Loucy (cell line): ENCODE measurements around the gene ORMDL2.
"Not testable (repeated sequence)": the region's sequence is repeated elsewhere in the genome, so short reads cannot be mapped to it uniquely, and the experiment has no call there.

ENCODE experiments used
- H2AFZ ChIP-seq: fragments of 200-600 bp; sonication (generic); 2 replicates; pipeline ENCODE4 v1.6.0; 2016; ENCODE audit warnings: antibody characterized with exemption, mild to moderate bottlenecking, low read length, moderate library complexity
- H3F3A ChIP-seq: fragments of 200-600 bp; 2 replicates; pipeline ENCODE4 v1.6.0; 2016; ENCODE audit warnings: antibody characterized with exemption, low read depth, mild to moderate bottlenecking
- H3K27me3 ChIP-seq: fragments of 200-600 bp; sonication (generic); 2 replicates; pipeline ENCODE4 v1.6.1; 2014; ENCODE audit warnings: low read length, mild to moderate bottlenecking; ENCODE audit not compliant: insufficient read depth, poor library complexity, severe bottlenecking
- H3K36me3 ChIP-seq: fragments of 200-600 bp; sonication (generic); 2 replicates; pipeline ENCODE4 v1.6.1; 2016; ENCODE audit warnings: low read length; ENCODE audit not compliant: insufficient read depth
- H3K4me1 ChIP-seq: fragments of 200-600 bp; sonication (generic); 2 replicates; pipeline ENCODE4 v1.5.1; 2014; ENCODE audit warnings: low read length, mild to moderate bottlenecking; ENCODE audit not compliant: insufficient read depth, poor library complexity, severe bottlenecking
- H3K4me2 ChIP-seq: fragments of 200-600 bp; sonication (generic); 2 replicates; pipeline ENCODE4 v1.6.0; 2014; ENCODE audit warnings: antibody characterized with exemption, low read length, low read depth, mild to moderate bottlenecking; ENCODE audit not compliant: poor library complexity, severe bottlenecking
- H3K4me3 ChIP-seq: fragments of 200-600 bp; sonication (generic); 2 replicates; pipeline ENCODE4 v1.5.1; 2014; ENCODE audit warnings: low read length, mild to moderate bottlenecking, mixed read lengths; ENCODE audit not compliant: poor library complexity, severe bottlenecking
- H3K79me2 ChIP-seq: fragments of 200-600 bp; sonication (generic); 2 replicates; pipeline ENCODE4 v1.6.1; 2014; ENCODE audit warnings: low read length; ENCODE audit not compliant: insufficient read depth
- H3K9ac ChIP-seq: fragments of 200-600 bp; sonication (generic); 2 replicates; pipeline ENCODE4 v1.6.0; 2014; ENCODE audit warnings: mild to moderate bottlenecking, low read depth, low read length, moderate library complexity; ENCODE audit not compliant: poor library complexity, severe bottlenecking
- H3K9me2 ChIP-seq: fragments of 200-600 bp; sonication (generic); replicated peaks from 2 replicates; pipeline ENCODE4 v1.6.1; 2016; ENCODE audit warnings: low read depth, low read length, mixed read lengths
- H3K9me3 ChIP-seq: fragments of 200-600 bp; sonication (generic); 2 replicates; pipeline ENCODE4 v1.6.1; 2014; ENCODE audit warnings: mild to moderate bottlenecking, antibody characterized with exemption, low read length, low read depth; ENCODE audit not compliant: insufficient read depth
- H4K20me1 ChIP-seq: fragments of 200-600 bp; sonication (generic); 2 replicates; pipeline ENCODE4 v1.6.0; 2014; ENCODE audit warnings: antibody characterized with exemption, low read length, mild to moderate bottlenecking; ENCODE audit not compliant: insufficient read depth, poor library complexity, severe bottlenecking
- EZH2phosphoT487 ChIP-seq: fragments of 200-600 bp; IDR thresholded peaks from 2 replicates; pipeline ENCODE4 v1.6.1; 2018; ENCODE audit warnings: antibody characterized with exemption, mild to moderate bottlenecking, moderate library complexity, borderline replicate concordance
- TF ChIP-seq, protein P1 (sequence below): fragments of 200-600 bp; sonication (generic); conservative IDR thresholded peaks from 2 replicates; pipeline ENCODE4 v1.5.1; 2014; ENCODE audit warnings: mild to moderate bottlenecking, antibody characterized with exemption, low read length

The ORMDL2 gene

DNA sequence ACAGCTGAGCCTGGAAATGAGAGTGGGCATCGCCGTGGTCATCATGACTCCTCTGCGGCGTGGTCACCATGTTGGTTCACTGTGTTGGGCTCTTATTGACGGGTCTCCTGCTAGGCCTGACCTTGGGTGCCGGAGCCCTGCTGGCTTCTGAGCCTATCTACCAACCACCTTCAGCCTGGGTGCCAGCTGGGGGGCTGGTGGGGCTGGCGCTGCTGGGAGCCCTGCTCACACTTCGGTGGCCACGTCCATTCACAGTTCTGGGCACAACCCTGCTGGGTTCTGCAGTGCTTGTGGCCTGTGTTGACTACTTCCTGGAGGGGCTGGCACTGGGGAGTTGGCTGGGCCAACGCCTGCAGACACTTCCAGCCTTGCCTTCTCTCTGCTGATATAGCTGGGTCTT, 15.2 kb downstream of the ORMDL2 start:
- H3K9ac ChIP-seq, result no peak overlapping the region
- peaks cover 20% of the 10 kb centered on the region for H3K4me1 ChIP-seq

DNA sequence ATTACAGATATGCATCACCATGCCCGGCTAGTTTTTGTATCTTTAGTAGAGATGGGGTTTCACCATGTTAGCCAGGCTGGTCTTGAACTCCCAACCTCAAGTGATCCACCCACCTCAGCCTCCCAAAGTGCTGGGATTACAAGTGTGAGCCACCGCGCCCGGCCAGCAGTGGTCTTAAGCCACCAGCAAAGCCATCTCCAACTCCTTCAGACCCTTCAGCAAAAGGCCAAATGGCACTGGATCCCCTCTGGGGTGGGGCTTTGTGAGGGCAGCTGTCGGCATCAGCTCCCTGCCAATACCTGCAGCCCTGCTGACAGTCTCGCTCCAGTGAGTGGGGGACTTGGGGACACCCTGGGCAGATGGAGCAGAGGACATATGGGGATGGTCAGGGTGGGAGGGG, 16.6 kb downstream of the ORMDL2 start:
- not testable (repeated sequence) for H3F3A ChIP-seq

More for the DNA sequence above, 15.2 kb downstream of the ORMDL2 start:
- TF ChIP-seq, protein P1, sequence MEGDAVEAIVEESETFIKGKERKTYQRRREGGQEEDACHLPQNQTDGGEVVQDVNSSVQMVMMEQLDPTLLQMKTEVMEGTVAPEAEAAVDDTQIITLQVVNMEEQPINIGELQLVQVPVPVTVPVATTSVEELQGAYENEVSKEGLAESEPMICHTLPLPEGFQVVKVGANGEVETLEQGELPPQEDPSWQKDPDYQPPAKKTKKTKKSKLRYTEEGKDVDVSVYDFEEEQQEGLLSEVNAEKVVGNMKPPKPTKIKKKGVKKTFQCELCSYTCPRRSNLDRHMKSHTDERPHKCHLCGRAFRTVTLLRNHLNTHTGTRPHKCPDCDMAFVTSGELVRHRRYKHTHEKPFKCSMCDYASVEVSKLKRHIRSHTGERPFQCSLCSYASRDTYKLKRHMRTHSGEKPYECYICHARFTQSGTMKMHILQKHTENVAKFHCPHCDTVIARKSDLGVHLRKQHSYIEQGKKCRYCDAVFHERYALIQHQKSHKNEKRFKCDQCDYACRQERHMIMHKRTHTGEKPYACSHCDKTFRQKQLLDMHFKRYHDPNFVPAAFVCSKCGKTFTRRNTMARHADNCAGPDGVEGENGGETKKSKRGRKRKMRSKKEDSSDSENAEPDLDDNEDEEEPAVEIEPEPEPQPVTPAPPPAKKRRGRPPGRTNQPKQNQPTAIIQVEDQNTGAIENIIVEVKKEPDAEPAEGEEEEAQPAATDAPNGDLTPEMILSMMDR, result no peak
- no peak for TF ChIP-seq EZH2phosphoT487
- H3K4me2 ChIP-seq, result no peak overlapping the region
- no peak overlapping the region for H3K4me3 ChIP-seq
- no peaks in the 10 kb centered on the region for H3K9me2 ChIP-seq
- H3K36me3 ChIP-seq, result no peaks in the 10 kb centered on the region
- no peaks in the 10 kb centered on the region for H4K20me1 ChIP-seq
- H3F3A ChIP-seq, result no peaks in the 10 kb centered on the region
- H3K27me3 ChIP-seq, result no peaks in the 10 kb centered on the region
- H3K79me2 ChIP-seq, result peaks cover 32% of the 10 kb centered on the region
- no peaks in the 10 kb centered on the region for H3K9me3 ChIP-seq
- H2AFZ ChIP-seq, result no peak overlapping the region

DNA sequence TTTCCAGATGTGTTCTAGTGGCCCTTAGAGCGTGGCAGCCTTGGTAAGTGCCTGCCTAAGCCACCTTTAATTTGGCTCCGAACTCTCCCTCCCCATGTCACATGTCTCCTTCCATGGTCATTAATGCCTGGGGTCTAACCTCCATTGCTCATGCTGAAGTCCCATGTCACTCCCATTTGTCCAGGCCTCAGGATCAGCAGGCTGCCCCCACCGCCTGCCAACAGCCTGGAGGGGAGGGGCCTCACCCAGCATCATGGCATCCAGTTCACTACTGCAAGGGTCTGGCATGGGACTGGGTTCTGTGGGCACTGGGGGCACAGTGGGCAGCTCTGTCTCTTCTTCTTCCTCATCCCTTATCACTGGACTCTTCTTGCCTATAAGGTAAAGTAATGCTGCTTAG, 20.5 kb downstream of the ORMDL2 start:
- Histone ChIP-seq H2AFZ (no peak overlapping the region), H3K79me2 (no peaks in the 10 kb centered on the region), H3K36me3 (no peaks in the 10 kb centered on the region), H3K4me3 (no peak overlapping the region), H3K4me2 (no peak overlapping the region), H3K9me3 (no peaks in the 10 kb centered on the region), H3K9ac (no peak overlapping the region), H4K20me1 (no peaks in the 10 kb centered on the region), H3K4me1 (no peaks in the 10 kb centered on the region), H3F3A (no peaks in the 10 kb centered on the region), H3K27me3 (no peaks in the 10 kb centered on the region), H3K9me2 (no peaks in the 10 kb centered on the region)
- TF ChIP-seq EZH2phosphoT487, result no peak
- TF ChIP-seq, protein P1, result no peak

More for the DNA sequence above, 16.6 kb downstream of the ORMDL2 start:
- H3K36me3 ChIP-seq, H3K9ac ChIP-seq, H3K27me3 ChIP-seq, H3K4me3 ChIP-seq, H3K9me3 ChIP-seq, H2AFZ ChIP-seq, H4K20me1 ChIP-seq, H3K9me2 ChIP-seq, H3K4me2 ChIP-seq: not testable (repeated sequence)
- H3K79me2 ChIP-seq, result peaks cover 20% of the 10 kb centered on the region; the same call in 1 of the 2 replicates
- H3K4me1 ChIP-seq, result peaks cover 11% of the 10 kb centered on the region

DNA sequence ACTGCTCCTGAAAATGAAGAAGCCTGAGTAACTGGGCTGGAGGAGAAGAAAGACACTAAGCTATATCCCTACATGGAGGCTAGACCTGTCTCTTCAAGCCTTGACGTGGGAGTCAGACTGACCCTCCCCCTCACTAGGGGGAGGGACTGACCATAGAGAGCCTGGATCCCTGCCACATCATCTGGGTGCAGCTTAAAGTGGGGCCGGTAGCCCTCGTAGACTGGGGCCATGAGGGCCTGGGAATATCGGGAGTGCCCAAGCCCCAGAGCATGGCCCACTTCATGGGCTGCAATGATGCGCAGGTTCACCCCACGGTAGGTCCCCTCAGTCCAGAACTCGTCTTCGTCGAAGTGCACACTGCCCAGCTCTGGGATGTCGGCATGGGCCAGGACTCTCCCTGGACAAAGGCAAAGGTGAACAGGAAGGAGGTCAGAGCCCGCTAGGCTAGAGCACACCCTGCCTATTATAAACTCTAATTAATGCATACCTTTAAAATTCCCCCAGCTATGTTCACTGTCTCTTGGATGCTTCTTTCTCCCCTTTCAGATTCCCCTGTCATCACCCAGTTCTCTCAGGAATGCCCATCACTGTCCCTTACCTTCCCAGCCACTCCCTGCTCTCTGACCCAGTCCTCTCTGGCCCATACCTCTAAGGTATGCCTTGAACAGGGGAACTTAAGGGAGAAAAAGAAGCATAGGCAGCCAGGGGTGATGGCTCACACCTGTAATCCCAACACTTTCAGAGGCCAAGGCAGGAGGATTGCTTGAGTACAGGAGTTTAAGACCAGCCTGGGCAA, 21.7 kb downstream of the ORMDL2 start:
- TF ChIP-seq, protein P1, result no peak
- no peak for TF ChIP-seq EZH2phosphoT487
- H3F3A ChIP-seq, result no peaks in the 10 kb centered on the region
- H3K9ac ChIP-seq, result no peak overlapping the region
- H3K4me2 ChIP-seq, result no peak overlapping the region
- no peaks in the 10 kb centered on the region for H3K79me2 ChIP-seq
- no peaks in the 10 kb centered on the region for H3K27me3 ChIP-seq
- no peaks in the 10 kb centered on the region for H3K9me3 ChIP-seq
- H4K20me1 ChIP-seq, result no peaks in the 10 kb centered on the region
- H3K36me3 ChIP-seq, result no peaks in the 10 kb centered on the region
- no peaks in the 10 kb centered on the region for H3K4me1 ChIP-seq
- no peak overlapping the region for H2AFZ ChIP-seq
- no peaks in the 10 kb centered on the region for H3K9me2 ChIP-seq
- no peak overlapping the region for H3K4me3 ChIP-seq
